HCT116 (cell line): ENCODE measurements around the gene PHF2. TPM values are rescaled to one million over a fixed set of nuclear protein-coding genes. Genes with fewer than 3 reads are reported as not detected.

Source experiments
- ATAC-seq: fragments of 200-7000 bp; cut with Tn5 transposase; 2 replicates; pipeline ENCODE4 v1.9.1; 2020; ENCODE audit warnings: mild to moderate bottlenecking, moderate library complexity
- BruUV-seq: library from RNA; stranded (reverse); fragments of 400-500 nt; replicated peaks from 2 replicates; lab custom pipeline; 2021; lab: Mats Ljungman, UMichigan
- CTCF ChIA-PET: fragments of 300-600 bp; sonication (Branson Sonifier 250); formaldehyde crosslinking; loops from one replicate; lab custom pipeline; 2021; ENCODE audit warnings: antibody characterized with exemption; lab: Charles Lee
- POLR2A ChIA-PET: fragments of 300-600, 350-600 bp; sonication (Branson Sonifier 250); formaldehyde crosslinking; loops from one replicate; lab custom pipeline; 2021; ENCODE audit warnings: antibody characterized with exemption; lab: Charles Lee
- RAD21 ChIA-PET, 2 experiments: fragments of 300-600 bp; sonication (Branson Sonifier 250); formaldehyde crosslinking; loops; one replicate each; lab custom pipeline; 2023; ENCODE audit warnings: low total read pairs in 2 of 2; ENCODE audit not compliant: uncharacterized antibody in 2 of 2, unreplicated experiment in 2 of 2, low non-redundant PET in 1 of 2; lab: Charles Lee
- DNase-seq: peaks from one replicate; pipeline ENCODE4 v3.0.0-alpha.2; 2010; ENCODE audit warnings: low read depth, low spot score
- H2AFZ ChIP-seq: fragments of 200-600 bp; shearing (Covaris generic), sonication (generic); 2 replicates; pipeline ENCODE4 v1.6.1; 2017; ENCODE audit warnings: low read depth, mixed run types, mixed read lengths, antibody characterized with exemption, low read length; ENCODE audit not compliant: poor library complexity, severe bottlenecking
- H3K27ac ChIP-seq: 2 replicates; pipeline ENCODE4 v1.5.1; 2012; ENCODE audit warnings: low read depth, low read length
- H3K27me3 ChIP-seq: fragments of 200-600 bp; sonication (generic); 2 replicates; pipeline ENCODE4 v1.6.1; 2016; ENCODE audit warnings: mixed run types, low read length, mixed read lengths; ENCODE audit not compliant: insufficient read depth
- H3K36me3 ChIP-seq, 2 experiments: fragments of 200-500 bp in 1 of 2; fragments of 200-600 bp in 1 of 2; sonication (Bioruptor generic) in 1 of 2; sonication (generic) in 1 of 2; 2 replicates each; pipeline versions ENCODE4 v1.5.1 to v1.6.1; 2014 to 2016; ENCODE audit warnings: low read length in 2 of 2, inconsistent platforms in 1 of 2, mixed read lengths in 1 of 2, mixed run types in 1 of 2; ENCODE audit not compliant: insufficient read depth in 2 of 2, control insufficient read depth in 1 of 2
- H3K4me1 ChIP-seq, 2 experiments: fragments of 200-600 bp in 1 of 2; sonication (generic) in 1 of 2; 2 replicates each; pipeline versions ENCODE4 v1.5.1 to v1.6.1; 2012 to 2017; ENCODE audit warnings: low read length in 2 of 2, inconsistent platforms in 1 of 2, mild to moderate bottlenecking in 1 of 2, mixed read lengths in 1 of 2, mixed run types in 1 of 2, moderate library complexity in 1 of 2; ENCODE audit not compliant: insufficient read depth in 2 of 2, control insufficient read depth in 1 of 2
- H3K4me2 ChIP-seq: fragments of 200-600 bp; sonication (generic); 2 replicates; pipeline ENCODE4 v1.6.1; 2017; ENCODE audit warnings: mixed run types, low read length, mixed read lengths
- H3K4me3 ChIP-seq, 2 experiments: fragments of 200-600 bp in 1 of 2; sonication (generic) in 1 of 2; replicated peaks in 1 of 2; 2 replicates each; pipeline ENCODE4 v1.5.1; 2011 to 2016; ENCODE audit warnings: low read length in 2 of 2, control low read depth in 1 of 2, low read depth in 1 of 2, mild to moderate bottlenecking in 1 of 2, mixed read lengths in 1 of 2, mixed run types in 1 of 2
- H3K79me2 ChIP-seq: fragments of 200-600 bp; sonication (generic); 2 replicates; pipeline ENCODE4 v1.6.1; 2017; ENCODE audit warnings: mild to moderate bottlenecking, mixed run types, low read length, moderate library complexity, mixed read lengths; ENCODE audit not compliant: insufficient read depth
- H3K9ac ChIP-seq: fragments of 200-600 bp; sonication (generic); 2 replicates; pipeline ENCODE4 v1.6.1; 2016; ENCODE audit warnings: low read length, mixed read lengths
- H3K9me2 ChIP-seq: fragments of 200-600 bp; sonication (generic), shearing (Covaris generic); 2 replicates; pipeline ENCODE4 v1.6.1; 2017; ENCODE audit warnings: mixed run types, mild to moderate bottlenecking, moderate library complexity; ENCODE audit not compliant: insufficient read depth
- H3K9me3 ChIP-seq, 2 experiments: fragments of 200-500 bp in 1 of 2; fragments of 200-600 bp in 1 of 2; sonication (Bioruptor generic) in 1 of 2; sonication (generic) in 1 of 2; 2 replicates each; pipeline ENCODE4 v1.6.1; 2014 to 2017; ENCODE audit warnings: low read length in 2 of 2, mixed read lengths in 2 of 2, inconsistent platforms in 1 of 2, low read depth in 1 of 2, mild to moderate bottlenecking in 1 of 2, mixed run types in 1 of 2, moderate library complexity in 1 of 2; ENCODE audit not compliant: control insufficient read depth in 1 of 2, insufficient read depth in 1 of 2
- H4K20me1 ChIP-seq: fragments of 200-600 bp; sonication (generic), shearing (Covaris generic); 2 replicates; pipeline ENCODE4 v1.6.1; 2017; ENCODE audit warnings: mixed run types, mild to moderate bottlenecking, moderate library complexity; ENCODE audit not compliant: insufficient read depth
- CEBPB ChIP-seq: IDR thresholded peaks from 2 replicates; pipeline ENCODE4 v1.6.1; 2012; ENCODE audit warnings: low read depth
- EGR1 ChIP-seq: IDR thresholded peaks from 2 replicates; pipeline ENCODE4 v1.6.1; 2012; ENCODE audit warnings: low read depth
- ELF1 ChIP-seq: IDR thresholded peaks from 2 replicates; pipeline ENCODE4 v1.6.1; 2012; ENCODE audit warnings: low read depth, borderline replicate concordance
- EZH2 ChIP-seq: fragments of 200-600 bp; sonication (generic); IDR thresholded peaks from 2 replicates; pipeline ENCODE4 v1.6.1; 2017; ENCODE audit warnings: antibody characterized with exemption, mixed run types
- EZH2phosphoT487 ChIP-seq: fragments of 200-600 bp; IDR thresholded peaks from 2 replicates; pipeline ENCODE4 v1.6.1; 2018; ENCODE audit warnings: antibody characterized with exemption, borderline replicate concordance
- JUND ChIP-seq: IDR thresholded peaks from 2 replicates; pipeline ENCODE4 v1.6.1; 2012
- POLR2A ChIP-seq: IDR thresholded peaks from 2 replicates; pipeline ENCODE4 v1.7.0; 2011; ENCODE audit warnings: borderline replicate concordance; ENCODE audit not compliant: insufficient read depth, insufficient read length; ENCODE audit errors: extremely low read depth
- POLR2AphosphoS5 ChIP-seq: IDR thresholded peaks from 2 replicates; pipeline ENCODE4 v1.6.1; 2011; ENCODE audit warnings: mild to moderate bottlenecking, low read depth, low read length, moderate library complexity
- RAD21 ChIP-seq: IDR thresholded peaks from 2 replicates; pipeline ENCODE4 v1.6.1; 2012; ENCODE audit warnings: low read depth, mild to moderate bottlenecking
- SIN3A ChIP-seq: IDR thresholded peaks from 2 replicates; pipeline ENCODE4 v1.6.1; 2012; ENCODE audit warnings: low read depth
- SRF ChIP-seq: IDR thresholded peaks from 2 replicates; pipeline ENCODE4 v1.6.1; 2012; ENCODE audit warnings: low read depth
- ZFX ChIP-seq: fragments of 450-650 bp; IDR thresholded peaks from 2 replicates; pipeline ENCODE4 v1.6.1; 2017
- ZNF274 ChIP-seq: fragments of 200-500 bp; sonication (Bioruptor generic); IDR thresholded peaks from 2 replicates; pipeline ENCODE4 v1.6.1; 2014; ENCODE audit warnings: mild to moderate bottlenecking, low read depth, low read length, inconsistent platforms
- intact Hi-C: fragments of 100-400 bp; cut with micrococcal nuclease; formaldehyde crosslinking; loops from 2 replicates; pipeline ENCODE4 v1.10.0; 2022
- total RNA-seq: library from RNA; stranded (reverse); gene quantifications from one replicate; pipeline ENCODE4 v1.2.1, GENCODE V29; 2021; ENCODE audit not compliant: unreplicated experiment
- TF ChIP-seq, protein P1 (sequence below): IDR thresholded peaks from 2 replicates; pipeline ENCODE4 v1.6.1; 2012; ENCODE audit warnings: low read depth
- TF ChIP-seq, protein P2 (sequence below): IDR thresholded peaks from 2 replicates; pipeline ENCODE4 v1.6.1; 2012
- TF ChIP-seq, protein P3 (sequence below), 3 experiments: fragments of 200-600 bp in 1 of 3; sonication (generic) in 1 of 3; IDR thresholded peaks in 2 of 3; conservative IDR thresholded peaks in 1 of 3; 2 replicates each; pipeline ENCODE4 v1.5.1; 2012 to 2017; ENCODE audit warnings: low read depth in 2 of 3, low read length in 2 of 3, antibody characterized with exemption in 1 of 3, borderline replicate concordance in 1 of 3, control low read depth in 1 of 3, mild to moderate bottlenecking in 1 of 3, mixed read lengths in 1 of 3, mixed run types in 1 of 3, moderate library complexity in 1 of 3; ENCODE audit not compliant: insufficient read depth in 1 of 3
- TF ChIP-seq, protein P4 (sequence below): IDR thresholded peaks from 2 replicates; pipeline ENCODE4 v1.6.1; 2012

The PHF2 gene
- total RNA-seq, 1 experiment from 2014 or later = 20.6 TPM

DNA sequence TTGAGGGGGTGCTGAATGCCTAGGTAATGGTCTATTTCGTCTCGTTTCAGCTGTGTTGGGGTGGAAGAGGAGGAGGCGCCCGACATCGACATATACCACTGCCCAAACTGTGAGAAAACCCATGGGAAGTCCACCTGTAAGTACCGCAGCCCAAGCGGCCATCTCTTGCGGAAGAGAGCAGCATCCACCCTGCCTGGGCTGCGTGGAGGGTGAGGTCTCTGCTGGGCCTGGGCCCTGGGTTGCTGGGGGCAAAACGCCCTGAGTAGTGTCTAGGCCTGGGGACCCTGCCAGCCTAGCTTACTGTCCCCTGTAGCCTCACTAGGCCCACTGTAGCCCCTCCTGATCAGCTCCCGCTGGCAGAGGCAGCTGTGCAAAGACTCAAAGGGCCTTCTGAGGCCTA lies 53.5 kb downstream of the PHF2 start:
- Histone ChIP-seq H3K4me3 (no peak overlapping the region), H3K27ac (no peak overlapping the region), H3K9ac (no peak overlapping the region), H2AFZ (no peak overlapping the region), H3K36me3 (no peaks in the 10 kb centered on the region; a peak in 1 of 4 replicates), H3K4me2 (no peak overlapping the region), H3K79me2 (no peaks in the 10 kb centered on the region), H3K9me2 (no peaks in the 10 kb centered on the region), H3K27me3 (no peaks in the 10 kb centered on the region), H4K20me1 (no peaks in the 10 kb centered on the region), H3K9me3 (peaks cover 6 to 10% of the 10 kb centered on the region in 2 experiments; a peak in 2 of 4 replicates), H3K4me1 (no peaks in the 10 kb centered on the region)
- TF ChIP-seq POLR2A (no peak), EGR1 (no peak), JUND (no peak), SRF (no peak), SIN3A (no peak), RAD21 (no peak), ZNF274 (no peak), POLR2AphosphoS5 (no peak), EZH2phosphoT487 (no peak), CEBPB (no peak), ELF1 (no peak), EZH2 (no peak), ZFX (no peak)
- TF ChIP-seq, protein P1, sequence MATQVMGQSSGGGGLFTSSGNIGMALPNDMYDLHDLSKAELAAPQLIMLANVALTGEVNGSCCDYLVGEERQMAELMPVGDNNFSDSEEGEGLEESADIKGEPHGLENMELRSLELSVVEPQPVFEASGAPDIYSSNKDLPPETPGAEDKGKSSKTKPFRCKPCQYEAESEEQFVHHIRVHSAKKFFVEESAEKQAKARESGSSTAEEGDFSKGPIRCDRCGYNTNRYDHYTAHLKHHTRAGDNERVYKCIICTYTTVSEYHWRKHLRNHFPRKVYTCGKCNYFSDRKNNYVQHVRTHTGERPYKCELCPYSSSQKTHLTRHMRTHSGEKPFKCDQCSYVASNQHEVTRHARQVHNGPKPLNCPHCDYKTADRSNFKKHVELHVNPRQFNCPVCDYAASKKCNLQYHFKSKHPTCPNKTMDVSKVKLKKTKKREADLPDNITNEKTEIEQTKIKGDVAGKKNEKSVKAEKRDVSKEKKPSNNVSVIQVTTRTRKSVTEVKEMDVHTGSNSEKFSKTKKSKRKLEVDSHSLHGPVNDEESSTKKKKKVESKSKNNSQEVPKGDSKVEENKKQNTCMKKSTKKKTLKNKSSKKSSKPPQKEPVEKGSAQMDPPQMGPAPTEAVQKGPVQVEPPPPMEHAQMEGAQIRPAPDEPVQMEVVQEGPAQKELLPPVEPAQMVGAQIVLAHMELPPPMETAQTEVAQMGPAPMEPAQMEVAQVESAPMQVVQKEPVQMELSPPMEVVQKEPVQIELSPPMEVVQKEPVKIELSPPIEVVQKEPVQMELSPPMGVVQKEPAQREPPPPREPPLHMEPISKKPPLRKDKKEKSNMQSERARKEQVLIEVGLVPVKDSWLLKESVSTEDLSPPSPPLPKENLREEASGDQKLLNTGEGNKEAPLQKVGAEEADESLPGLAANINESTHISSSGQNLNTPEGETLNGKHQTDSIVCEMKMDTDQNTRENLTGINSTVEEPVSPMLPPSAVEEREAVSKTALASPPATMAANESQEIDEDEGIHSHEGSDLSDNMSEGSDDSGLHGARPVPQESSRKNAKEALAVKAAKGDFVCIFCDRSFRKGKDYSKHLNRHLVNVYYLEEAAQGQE = no peak
- TF ChIP-seq, protein P2, sequence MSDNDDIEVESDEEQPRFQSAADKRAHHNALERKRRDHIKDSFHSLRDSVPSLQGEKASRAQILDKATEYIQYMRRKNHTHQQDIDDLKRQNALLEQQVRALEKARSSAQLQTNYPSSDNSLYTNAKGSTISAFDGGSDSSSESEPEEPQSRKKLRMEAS = no peak
- TF ChIP-seq, protein P3, sequence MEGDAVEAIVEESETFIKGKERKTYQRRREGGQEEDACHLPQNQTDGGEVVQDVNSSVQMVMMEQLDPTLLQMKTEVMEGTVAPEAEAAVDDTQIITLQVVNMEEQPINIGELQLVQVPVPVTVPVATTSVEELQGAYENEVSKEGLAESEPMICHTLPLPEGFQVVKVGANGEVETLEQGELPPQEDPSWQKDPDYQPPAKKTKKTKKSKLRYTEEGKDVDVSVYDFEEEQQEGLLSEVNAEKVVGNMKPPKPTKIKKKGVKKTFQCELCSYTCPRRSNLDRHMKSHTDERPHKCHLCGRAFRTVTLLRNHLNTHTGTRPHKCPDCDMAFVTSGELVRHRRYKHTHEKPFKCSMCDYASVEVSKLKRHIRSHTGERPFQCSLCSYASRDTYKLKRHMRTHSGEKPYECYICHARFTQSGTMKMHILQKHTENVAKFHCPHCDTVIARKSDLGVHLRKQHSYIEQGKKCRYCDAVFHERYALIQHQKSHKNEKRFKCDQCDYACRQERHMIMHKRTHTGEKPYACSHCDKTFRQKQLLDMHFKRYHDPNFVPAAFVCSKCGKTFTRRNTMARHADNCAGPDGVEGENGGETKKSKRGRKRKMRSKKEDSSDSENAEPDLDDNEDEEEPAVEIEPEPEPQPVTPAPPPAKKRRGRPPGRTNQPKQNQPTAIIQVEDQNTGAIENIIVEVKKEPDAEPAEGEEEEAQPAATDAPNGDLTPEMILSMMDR (IDR thresholded peaks at IDR 0.05 in 2 of 3, conservative IDR thresholded peaks at IDR 0.05 in 1 of 3; ENCODE audit: borderline replicate concordance in 1 of 3, insufficient read depth in 1 of 3, low read depth in 2 of 3, low read length in 2 of 3) = no peak
- TF ChIP-seq, protein P4, sequence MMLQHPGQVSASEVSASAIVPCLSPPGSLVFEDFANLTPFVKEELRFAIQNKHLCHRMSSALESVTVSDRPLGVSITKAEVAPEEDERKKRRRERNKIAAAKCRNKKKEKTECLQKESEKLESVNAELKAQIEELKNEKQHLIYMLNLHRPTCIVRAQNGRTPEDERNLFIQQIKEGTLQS = no peak
- ATAC-seq (no peak), DNase-seq (no peak)
- RAD21 ChIA-PET = no interaction called here
- CTCF ChIA-PET = no interaction called here
- no TSS peak for BruUV-seq
- POLR2A ChIA-PET = no interaction called here
- intact Hi-C loops = no loop called here
